AG04450 (cell line): Measurements from ENCODE around the gene SIT1. TPM values are rescaled to one million over a fixed set of nuclear protein-coding genes. Genes with fewer than 3 reads are reported as not detected.
A peak's percentile ranks its signal among the peaks of the same experiment; 100 is the strongest.
"Not testable (repeated sequence)": the region's sequence is repeated elsewhere in the genome, so short reads cannot be mapped to it uniquely, and the experiment has no call there.

Source experiments
- CTCF ChIA-PET: fragments of 300-600, 350-600 bp; formaldehyde crosslinking; extraction: SDS; loops from one replicate; lab custom pipeline; 2022; ENCODE audit warnings: antibody characterized with exemption, inconsistent platforms; lab: Charles Lee
- POLR2A ChIA-PET: fragments of 350-600 bp; formaldehyde crosslinking; extraction: SDS; loops from one replicate; lab custom pipeline; 2021; ENCODE audit warnings: antibody characterized with exemption, inconsistent platforms; lab: Yijun Ruan, JAX
- DNase-seq: peaks from one replicate; pipeline ENCODE4 v3.0.0-alpha.2; 2011; ENCODE audit warnings: low read depth, low spot score
- H3K27ac ChIP-seq: one replicate; pipeline ENCODE4 v1.5.1; 2012; ENCODE audit warnings: low read depth, low read length, control low read depth
- H3K27me3 ChIP-seq: one replicate; pipeline ENCODE4 v1.6.0; 2012; ENCODE audit warnings: low read length; ENCODE audit not compliant: control insufficient read depth, insufficient read depth
- H3K4me3 ChIP-seq: 2 replicates; pipeline ENCODE4 v1.5.1; 2011; ENCODE audit warnings: mild to moderate bottlenecking, low read depth, low read length, control low read depth
- H3K9me3 ChIP-seq: 2 replicates; pipeline ENCODE4 v1.5.1; 2012; ENCODE audit warnings: low read length; ENCODE audit not compliant: control insufficient read depth, insufficient read depth
- CTCF ChIP-seq: IDR thresholded peaks from 2 replicates; pipeline ENCODE4 v1.5.1; 2011; ENCODE audit warnings: low read depth, low read length, control low read depth, inconsistent platforms
- polyA plus RNA-seq: library from polyadenylated mRNA; depleted of rRNA; stranded (reverse); fragments of >200 nt; gene quantifications from 2 replicates; pipeline ENCODE4 v1.2.3, GENCODE V29; 2011

Gene SIT1
- polyA plus RNA-seq, 1 experiment: not detected

GRCh38 chr9:35616681-35617459, 33.9 kb downstream of the SIT1 start:
- no peak for DNase-seq
- Histone ChIP-seq H3K9me3 (no peaks in the 10 kb centered on the region; the same call in 1 of the 2 replicates), H3K27ac (no peak overlapping the region), H3K4me3 (peak overlapping the region; percentile 48), H3K27me3 (peaks cover 51% of the 10 kb centered on the region)
- TF ChIP-seq CTCF: no peak
- ChIA-PET CTCF (interaction anchor here (0.6 to 1.9 kb wide), 5 partner anchors 12 to 578 kb away, joined by 3 to 6 read pairs (median 4); no protein-coding TSS in a partner anchor), POLR2A (interaction anchor here (0.5 kb wide), 1 partner anchor 115 kb away, joined by 3 read pairs; the partner anchor contains the start of genes CREB3 and TLN1)

- Histone ChIP-seq H3K4me3 (no peak overlapping the region), H3K27ac (no peak overlapping the region), H3K27me3 (peaks cover 45% of the 10 kb centered on the region), H3K9me3 (no peaks in the 10 kb centered on the region; the same call in 1 of the 2 replicates)
- no peak for TF ChIP-seq CTCF
- DNase-seq: no peak
- ChIA-PET POLR2A (interaction anchor here (0.5 kb wide), 1 partner anchor 116 kb away, joined by 3 read pairs; the partner anchor contains the start of genes CREB3 and TLN1), CTCF (interaction anchor here (0.7 to 1.9 kb wide), 3 partner anchors 12 to 37 kb away, joined by 5 to 6 read pairs (median 6); no protein-coding TSS in a partner anchor)
These were observed 34.6 kb downstream of the SIT1 start for GRCh38 chr9:35615981-35616680.

- Histone ChIP-seq H3K27me3 (peaks cover 39% of the 10 kb centered on the region), H3K4me3 (no peak overlapping the region), H3K27ac (no peak overlapping the region), H3K9me3 (no peaks in the 10 kb centered on the region; the same call in 1 of the 2 replicates)
- POLR2A ChIA-PET: no interaction called here
- no peak for DNase-seq
- TF ChIP-seq CTCF: no peak
- CTCF ChIA-PET: interaction anchor here (1.6 to 3.9 kb wide), 3 partner anchors 9 to 33 kb away, joined by 3 to 18 read pairs (median 15); no protein-coding TSS in a partner anchor
These were observed 37.9 kb downstream of the SIT1 start for GRCh38 chr9:35612843-35613242.

- H3K27me3 ChIP-seq: peaks cover 31% of the 10 kb centered on the region
- H3K9me3 ChIP-seq, H3K27ac ChIP-seq, H3K4me3 ChIP-seq, POLR2A ChIA-PET, DNase-seq: not testable (repeated sequence)
- CTCF ChIA-PET: interaction anchor here (1.4 to 3.9 kb wide), 5 partner anchors 8 to 34 kb away, joined by 3 to 18 read pairs (median 7); no protein-coding TSS in a partner anchor
These were observed 38.7 kb downstream of the SIT1 start for GRCh38 chr9:35612066-35612465.

- H3K27me3 ChIP-seq: peaks cover 23% of the 10 kb centered on the region
- H3K4me3 ChIP-seq: no peak overlapping the region
- no peaks in the 10 kb centered on the region; the same call in 1 of the 2 replicates for H3K9me3 ChIP-seq
- no peak for DNase-seq
- peak; percentile 70 for TF ChIP-seq CTCF
- POLR2A ChIA-PET: interaction anchor here (0.7 kb wide), 1 partner anchor 46 kb away, joined by 6 read pairs; the partner anchor contains the start of gene RMRP
- CTCF ChIA-PET: interaction anchor here (0.6 to 3.9 kb wide), 8 partner anchors 8 to 432 kb away, joined by 3 to 18 read pairs (median 4); no protein-coding TSS in a partner anchor
- H3K27ac ChIP-seq: no peak overlapping the region
These were observed 39.4 kb downstream of the SIT1 start for GRCh38 chr9:35611230-35611797.
